Mucosa of descending colon (tissue), 3 donors: ENCODE data around the gene ESRRA. TPM values are rescaled to one million over a fixed set of nuclear protein-coding genes. Genes with fewer than 3 reads are reported as not detected.
A peak's percentile ranks its signal among the peaks of the same experiment; 100 is the strongest.

Experiments
- ATAC-seq: fragments of 200-7000 bp; cut with Tn5 transposase; one replicate; pipeline ENCODE4 v1.9.1; 2020; ENCODE audit warnings: mild to moderate bottlenecking, moderate library complexity
- DNase-seq, 3 donors: peaks; one replicate each; pipeline ENCODE4 v3.0.0-alpha.2; 2020
- H3K36me3 ChIP-seq: fragments of 200-600 bp; one replicate; pipeline ENCODE4 v1.8.0; 2021; ENCODE audit warnings: low read depth, mild to moderate bottlenecking
- H3K4me1 ChIP-seq: fragments of 200-600 bp; one replicate; pipeline ENCODE4 v1.8.0; 2021; ENCODE audit warnings: low read depth, mild to moderate bottlenecking
- H3K4me3 ChIP-seq: fragments of 200-600 bp; one replicate; pipeline ENCODE4 v1.8.0; 2021; ENCODE audit warnings: mild to moderate bottlenecking
- H3K9me3 ChIP-seq: fragments of 200-600 bp; one replicate; pipeline ENCODE4 v1.8.0; 2021; ENCODE audit warnings: mild to moderate bottlenecking
- CTCF ChIP-seq: fragments of 200-600 bp; IDR thresholded peaks from one replicate; pipeline ENCODE4 v1.8.0; 2022; ENCODE audit warnings: antibody characterized with exemption, mild to moderate bottlenecking
- intact Hi-C, 2 donors: fragments of 100-400 bp; cut with DNase I in 1 of 2; cut with micrococcal nuclease in 1 of 2; formaldehyde crosslinking; loops; one replicate each; pipeline versions ENCODE4 v1.11.0 to v1.11.1; 2022; cut with DNase I, micrococcal nuclease
- total RNA-seq, 3 donors: library from RNA; stranded (reverse); fragmentation: NEBNext Ultra II Directional in 2 of 3; extraction: Animal tissue kit (Norgen Biotek cat#: 25700) in 2 of 3; gene quantifications; one replicate each; pipeline versions ENCODE4 v1.2.1 to v1.2.4, GENCODE V29; 2021 to 2023
- donor health status: DM: no; HTN: no; CAD: no; lungs with moderate emphysema.
- donor health status: DM: no; HTN: no; CAD: no.
- donor health status: DM: no; HTN: yes; CAD: no.

The ESRRA gene
- total RNA-seq, 3 donors from 2014 or later, result 126 to 204 (median 183) TPM

- Histone ChIP-seq H3K9me3 (no peaks in the 10 kb centered on the region), H3K4me1 (peaks cover 32% of the 10 kb centered on the region), H3K4me3 (peak overlapping the region; percentile 46), H3K36me3 (peaks cover 4% of the 10 kb centered on the region)
- peak; percentile 74 to 87 (median 83) for DNase-seq
- ATAC-seq, result peak; percentile 21
- intact Hi-C loops, result no loop called here
- TF ChIP-seq CTCF, result no peak
Observed at GRCh38 chr11:64268893-64269539, 36.3 kb upstream of the ESRRA start.

- DNase-seq, result peak; percentile 97 to 98 (median 98)
- Histone ChIP-seq H3K36me3 (peaks cover 4% of the 10 kb centered on the region), H3K4me3 (peak overlapping the region; percentile 46), H3K4me1 (peaks cover 35% of the 10 kb centered on the region), H3K9me3 (no peaks in the 10 kb centered on the region)
- intact Hi-C loops, result no loop called here
- ATAC-seq, result peak; percentile 81
- no peak for TF ChIP-seq CTCF
Observed at GRCh38 chr11:64269540-64270220, 35.6 kb upstream of the ESRRA start.

- DNase-seq (peak in 1 of 3 donors; percentile 47), ATAC-seq (no peak)
- no peak for TF ChIP-seq CTCF
- Histone ChIP-seq H3K36me3 (no peaks in the 10 kb centered on the region), H3K4me3 (no peak overlapping the region), H3K9me3 (no peaks in the 10 kb centered on the region), H3K4me1 (peaks cover 33% of the 10 kb centered on the region)
- intact Hi-C loops, result no loop called here
Observed at GRCh38 chr11:64275031-64275800, 30.1 kb upstream of the ESRRA start.

GRCh38 chr11:64275841-64276240 is 29.5 kb upstream of the ESRRA start:
- no peaks in the 10 kb centered on the region for H3K36me3 ChIP-seq
- no peak for DNase-seq
- H3K9me3 ChIP-seq, result no peaks in the 10 kb centered on the region
- H3K4me1 ChIP-seq, result peaks cover 33% of the 10 kb centered on the region
- intact Hi-C loops, result no loop called here
- no peak for ATAC-seq
- H3K4me3 ChIP-seq, result no peak overlapping the region
- no peak for TF ChIP-seq CTCF

GRCh38 chr11:64276653-64277431 is 28.5 kb upstream of the ESRRA start:
- no peak for TF ChIP-seq CTCF
- no peaks in the 10 kb centered on the region for H3K36me3 ChIP-seq
- H3K4me1 ChIP-seq, result peaks cover 31% of the 10 kb centered on the region
- no peaks in the 10 kb centered on the region for H3K9me3 ChIP-seq
- no peak overlapping the region for H3K4me3 ChIP-seq
- intact Hi-C loops, result no loop called here
- ATAC-seq (peak; percentile 72), DNase-seq (peak; percentile 77 to 80 (median 78))
